H1 (cell line): Measurements from ENCODE around the gene SLC2A8. TPM values are rescaled to one million over a fixed set of nuclear protein-coding genes. Genes with fewer than 3 reads are reported as not detected.

Source experiments
- BRCA1 ChIP-seq: IDR thresholded peaks from 2 replicates; pipeline ENCODE4 v1.6.1; 2012; ENCODE audit warnings: low read depth, low read length, improper control_type of control experiment
- CHD2 ChIP-seq: IDR thresholded peaks from 2 replicates; pipeline ENCODE4 v1.6.1; 2012; ENCODE audit warnings: low read length, improper control_type of control experiment
- EZH2 ChIP-seq: fragments of 200-600 bp; sonication (generic); IDR thresholded peaks from 2 replicates; pipeline ENCODE4 v1.7.1; 2012; ENCODE audit warnings: low read depth, mild to moderate bottlenecking, moderate library complexity, low read length, inconsistent platforms; ENCODE audit not compliant: severe bottlenecking
- GABPA ChIP-seq: IDR thresholded peaks from 2 replicates; pipeline ENCODE4 v1.6.1; 2011; ENCODE audit warnings: mild to moderate bottlenecking, low read length, moderate library complexity, borderline replicate concordance; ENCODE audit not compliant: insufficient read depth
- HDAC2 ChIP-seq, 2 experiments: fragments of 300-600 bp in 1 of 2; sonication (generic) in 1 of 2; IDR thresholded peaks; 2 replicates each; pipeline ENCODE4 v1.6.1; 2011 to 2012; ENCODE audit warnings: low read depth in 2 of 2, low read length in 2 of 2, mild to moderate bottlenecking in 2 of 2, moderate library complexity in 2 of 2, borderline replicate concordance in 1 of 2, inconsistent platforms in 1 of 2
- MAFK ChIP-seq: IDR thresholded peaks from 2 replicates; pipeline ENCODE4 v1.6.1; 2012; ENCODE audit warnings: low read depth, mild to moderate bottlenecking, improper control_type of control experiment, low read length
- SP2 ChIP-seq: IDR thresholded peaks from 2 replicates; pipeline ENCODE4 v1.6.1; 2012; ENCODE audit warnings: mild to moderate bottlenecking, low read length, inconsistent platforms
- YY1 ChIP-seq: IDR thresholded peaks from 2 replicates; pipeline ENCODE4 v1.6.1; 2011; ENCODE audit warnings: low read depth, mild to moderate bottlenecking, low read length
- polyA plus RNA-seq, 7 experiments: library from polyadenylated mRNA; depleted of rRNA in 3 of 7; stranded (reverse) in 5 of 7; unstranded in 2 of 7; fragments of >200 nt in 5 of 7; fragments of 200-250 nt in 2 of 7; gene quantifications; 1 replicate in 5 of 7; 2 replicates in 1 of 7; 4 replicates in 1 of 7; pipeline versions ENCODE4 v1.2.1 to v1.2.3, GENCODE V29; 2011 to 2013; ENCODE audit warnings: missing spikeins in 2 of 7, mixed read lengths in 2 of 7
- total RNA-seq: library from RNA; stranded (reverse); fragmentation: NEBNext Ultra II Directional; extraction: Animal tissue kit (Norgen Biotek cat#: 25700); gene quantifications from 2 replicates; pipeline ENCODE4 v1.2.1, GENCODE V29; 2021
- TF ChIP-seq, protein P1 (sequence below): IDR thresholded peaks from 2 replicates; pipeline ENCODE4 v1.6.1; 2012; ENCODE audit warnings: low read length, inconsistent platforms

The SLC2A8 gene
- total and polyA plus RNA-seq, 2 of the 8 experiments (the other 6 are each of a cell fraction or from before 2014, with no cell fraction given) = 24.6 to 36.4 TPM

DNA sequence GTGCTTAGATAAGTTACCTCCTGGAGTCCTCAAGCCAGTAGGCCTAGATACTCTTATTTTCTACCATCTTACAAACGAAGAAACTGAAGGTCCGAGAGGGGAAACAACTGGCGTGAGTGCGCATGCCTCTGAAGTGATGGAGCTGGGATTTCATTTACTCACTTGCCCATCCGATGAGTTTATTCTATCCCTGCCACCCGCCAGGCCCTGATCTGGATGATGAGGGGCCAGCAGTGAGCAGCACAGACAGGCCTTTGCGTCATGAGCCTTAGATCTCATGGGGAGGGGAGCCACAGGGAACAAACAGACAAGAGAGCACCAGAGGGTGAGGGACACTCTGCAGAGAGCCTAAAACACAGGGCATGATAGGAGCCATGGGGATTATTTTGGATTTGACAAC, 34.1 kb upstream of the SLC2A8 start (continued):
- no peak for TF ChIP-seq GABPA
- TF ChIP-seq, protein P1, sequence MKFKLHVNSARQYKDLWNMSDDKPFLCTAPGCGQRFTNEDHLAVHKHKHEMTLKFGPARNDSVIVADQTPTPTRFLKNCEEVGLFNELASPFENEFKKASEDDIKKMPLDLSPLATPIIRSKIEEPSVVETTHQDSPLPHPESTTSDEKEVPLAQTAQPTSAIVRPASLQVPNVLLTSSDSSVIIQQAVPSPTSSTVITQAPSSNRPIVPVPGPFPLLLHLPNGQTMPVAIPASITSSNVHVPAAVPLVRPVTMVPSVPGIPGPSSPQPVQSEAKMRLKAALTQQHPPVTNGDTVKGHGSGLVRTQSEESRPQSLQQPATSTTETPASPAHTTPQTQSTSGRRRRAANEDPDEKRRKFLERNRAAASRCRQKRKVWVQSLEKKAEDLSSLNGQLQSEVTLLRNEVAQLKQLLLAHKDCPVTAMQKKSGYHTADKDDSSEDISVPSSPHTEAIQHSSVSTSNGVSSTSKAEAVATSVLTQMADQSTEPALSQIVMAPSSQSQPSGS = no peak
- TF ChIP-seq MAFK = no peak
- no peak for TF ChIP-seq HDAC2 (IDR thresholded peaks at IDR 0.05; ENCODE audit: borderline replicate concordance in 1 of 2, low read depth in 2 of 2, low read length in 2 of 2)
- no peak for TF ChIP-seq SP2
- no peak for TF ChIP-seq CHD2
- TF ChIP-seq YY1 = no peak
- TF ChIP-seq EZH2 = no peak
- no peak for TF ChIP-seq BRCA1
- TF ChIP-seq, all 59 proteins: peak for 0
